Stomach (tissue), 9 donors: ENCODE measurements around the gene HCN2. TPM values are rescaled to one million over a fixed set of nuclear protein-coding genes. Genes with fewer than 3 reads are reported as not detected.

Experiments used
- DNase-seq, 2 donors: peaks; one replicate each; pipeline versions ENCODE4 v3.0.0 to v3.0.0-alpha.2; 2013 to 2019
- H3K27ac ChIP-seq, 5 donors: fragments of 200-600 bp in 4 of 5; sonication (generic) in 4 of 5; one replicate each; pipeline ENCODE4 v1.5.1; 2013 to 2019; ENCODE audit warnings: mild to moderate bottlenecking in 1 of 5, moderate library complexity in 1 of 5
- H3K27me3 ChIP-seq, 3 donors: fragments of 200-600 bp; sonication (generic); one replicate each; pipeline ENCODE4 v1.5.1; 2017 to 2019; ENCODE audit warnings: mixed run types in 1 of 3
- H3K36me3 ChIP-seq, 4 donors: fragments of 200-600 bp; sonication (generic); 1 replicate in 3 of 4; 2 replicates in 1 of 4; pipeline ENCODE4 v1.5.1; 2016 to 2019
- H3K4me1 ChIP-seq, 4 donors: fragments of 200-600 bp; sonication (generic); one replicate each; pipeline ENCODE4 v1.5.1; 2016 to 2019
- H3K4me3 ChIP-seq, 4 donors: fragments of 200-600 bp; sonication (generic) in 3 of 4; one replicate each; pipeline ENCODE4 v1.5.1; 2016 to 2019; ENCODE audit warnings: mild to moderate bottlenecking in 1 of 4
- H3K9me3 ChIP-seq, 4 donors: fragments of 200-600 bp; sonication (generic); one replicate each; pipeline ENCODE4 v1.5.1; 2016 to 2019
- EP300 ChIP-seq: sonication (generic); formaldehyde crosslinking; IDR thresholded peaks from one replicate; pipeline ENCODE4 v1.6.1; 2017; ENCODE audit warnings: antibody characterized with exemption
- POLR2A ChIP-seq, 4 donors: fragments of 450-650 bp; IDR thresholded peaks; one replicate each; pipeline ENCODE4 v1.6.1; 2016; ENCODE audit warnings: antibody characterized with exemption in 4 of 4, control low read depth in 2 of 4, mild to moderate bottlenecking in 1 of 4, moderate library complexity in 1 of 4
- POLR2AphosphoS5 ChIP-seq, 3 donors: sonication (generic); formaldehyde crosslinking; IDR thresholded peaks; one replicate each; pipeline ENCODE4 v1.6.1; 2016; ENCODE audit warnings: antibody characterized with exemption in 3 of 3
- WGBS, 5 donors: extraction: QIAGEN DNeasy Blood & Tissue Kit in 3 of 5; methylation state at CpG; one replicate each; pipeline versions ENCODE4 v1.1.5 to v1.1.7; 2013 to 2018; 5-methylcytosine and 5-hydroxymethylcytosine counted together
- intact Hi-C: fragments of 100-400 bp; cut with DNase I; formaldehyde crosslinking; loops from one replicate; pipeline ENCODE4 v1.15.1; 2023; ENCODE audit warnings: low total_unique reads
- polyA plus RNA-seq, 3 donors: library from polyadenylated mRNA; stranded (reverse); fragments of 200-250 nt; gene quantifications; one replicate each; pipeline ENCODE4 v1.2.3, GENCODE V29; 2013
- total RNA-seq, 5 donors: library from RNA; depleted of rRNA; stranded (reverse); fragments of >200 nt; gene quantifications; one replicate each; pipeline versions ENCODE4 v1.1.0 to v1.2.3, GENCODE V29; 2014 to 2016
- TF ChIP-seq, protein P1 (sequence below), 7 experiments: fragments of 450-650 bp in 4 of 7; fragments of 200-600 bp in 3 of 7; sonication (generic) in 3 of 7; IDR thresholded peaks; one replicate each; pipeline ENCODE4 v1.5.1; 2016 to 2019; ENCODE audit warnings: antibody characterized with exemption in 7 of 7, control low read depth in 2 of 7, mild to moderate bottlenecking in 1 of 7
- donor health status: healthy with polysubstance abuse.
- donor health status: Bipolar disorder and iron deficiency.
- donor health status: healthy.

Gene HCN2
- total and polyA plus RNA-seq, 8 donors: 0.10 to 0.18 (median 0.15) TPM; not detected in 5

GRCh38 chr19:580274-580835, 9.3 kb upstream of the HCN2 start:
- intact Hi-C loops: no loop called here
- H3K36me3 ChIP-seq: peaks cover 43 to 64% (median 61%) of the 10 kb centered on the region in 4 donors

GRCh38 chr19:581399-582111, 8.1 kb upstream of the HCN2 start:
- Histone ChIP-seq H3K4me3 (no peak overlapping the region), H3K36me3 (peaks cover 43 to 64% (median 61%) of the 10 kb centered on the region in 4 donors), H3K27ac (no peak overlapping the region), H3K9me3 (no peaks in the 10 kb centered on the region), H3K27me3 (peaks cover 0 to 26% (median 0%) of the 10 kb centered on the region in 3 donors), H3K4me1 (peaks cover 4 to 40% (median 30%) of the 10 kb centered on the region in 4 donors)
- WGBS, 5 donors: 79 to 90% (median 85%) methylated on average over 23 to 40 of the region's 40 CpGs
- intact Hi-C loops: no loop called here
- no peak for DNase-seq
- TF ChIP-seq, protein P1, sequence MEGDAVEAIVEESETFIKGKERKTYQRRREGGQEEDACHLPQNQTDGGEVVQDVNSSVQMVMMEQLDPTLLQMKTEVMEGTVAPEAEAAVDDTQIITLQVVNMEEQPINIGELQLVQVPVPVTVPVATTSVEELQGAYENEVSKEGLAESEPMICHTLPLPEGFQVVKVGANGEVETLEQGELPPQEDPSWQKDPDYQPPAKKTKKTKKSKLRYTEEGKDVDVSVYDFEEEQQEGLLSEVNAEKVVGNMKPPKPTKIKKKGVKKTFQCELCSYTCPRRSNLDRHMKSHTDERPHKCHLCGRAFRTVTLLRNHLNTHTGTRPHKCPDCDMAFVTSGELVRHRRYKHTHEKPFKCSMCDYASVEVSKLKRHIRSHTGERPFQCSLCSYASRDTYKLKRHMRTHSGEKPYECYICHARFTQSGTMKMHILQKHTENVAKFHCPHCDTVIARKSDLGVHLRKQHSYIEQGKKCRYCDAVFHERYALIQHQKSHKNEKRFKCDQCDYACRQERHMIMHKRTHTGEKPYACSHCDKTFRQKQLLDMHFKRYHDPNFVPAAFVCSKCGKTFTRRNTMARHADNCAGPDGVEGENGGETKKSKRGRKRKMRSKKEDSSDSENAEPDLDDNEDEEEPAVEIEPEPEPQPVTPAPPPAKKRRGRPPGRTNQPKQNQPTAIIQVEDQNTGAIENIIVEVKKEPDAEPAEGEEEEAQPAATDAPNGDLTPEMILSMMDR (IDR thresholded peaks at IDR 0.05): no peak
- TF ChIP-seq POLR2AphosphoS5 (IDR thresholded peaks at IDR 0.05) (no peak), EP300 (no peak), POLR2A (IDR thresholded peaks at IDR 0.05) (no peak)

More at GRCh38 chr19:580274-580835, 9.3 kb upstream of the HCN2 start:
- H3K27me3 ChIP-seq: peaks cover 0 to 14% (median 0%) of the 10 kb centered on the region in 3 donors
- no peak for DNase-seq
- WGBS, 5 donors: 89 to 91% (median 89%) methylated on average over 12 to 22 of the region's 22 CpGs
- H3K4me3 ChIP-seq: no peak overlapping the region
- no peak overlapping the region for H3K27ac ChIP-seq
- H3K4me1 ChIP-seq: peaks cover 16 to 52% (median 42%) of the 10 kb centered on the region in 4 donors
- TF ChIP-seq EP300 (no peak), POLR2AphosphoS5 (IDR thresholded peaks at IDR 0.05) (no peak)
- H3K9me3 ChIP-seq: no peaks in the 10 kb centered on the region

GRCh38 chr19:582497-583197, 7.0 kb upstream of the HCN2 start:
- H3K27ac ChIP-seq: no peak overlapping the region
- H3K36me3 ChIP-seq: peaks cover 40 to 62% (median 57%) of the 10 kb centered on the region in 4 donors
- H3K9me3 ChIP-seq: no peaks in the 10 kb centered on the region
- DNase-seq: no peak
- intact Hi-C loops: no loop called here
- TF ChIP-seq POLR2AphosphoS5 (IDR thresholded peaks at IDR 0.05): no peak
- TF ChIP-seq, protein P1 (IDR thresholded peaks at IDR 0.05): no peak
- no peak for TF ChIP-seq EP300
- TF ChIP-seq POLR2A (IDR thresholded peaks at IDR 0.05): no peak
- H3K4me3 ChIP-seq: no peak overlapping the region
- WGBS, 5 donors: 87 to 89% (median 87%) methylated on average over 23 to 31 of the region's 31 CpGs
- H3K27me3 ChIP-seq: peaks cover 0 to 36% (median 2%) of the 10 kb centered on the region in 3 donors
- peaks cover 0 to 30% (median 19%) of the 10 kb centered on the region in 4 donors for H3K4me1 ChIP-seq

DNA sequence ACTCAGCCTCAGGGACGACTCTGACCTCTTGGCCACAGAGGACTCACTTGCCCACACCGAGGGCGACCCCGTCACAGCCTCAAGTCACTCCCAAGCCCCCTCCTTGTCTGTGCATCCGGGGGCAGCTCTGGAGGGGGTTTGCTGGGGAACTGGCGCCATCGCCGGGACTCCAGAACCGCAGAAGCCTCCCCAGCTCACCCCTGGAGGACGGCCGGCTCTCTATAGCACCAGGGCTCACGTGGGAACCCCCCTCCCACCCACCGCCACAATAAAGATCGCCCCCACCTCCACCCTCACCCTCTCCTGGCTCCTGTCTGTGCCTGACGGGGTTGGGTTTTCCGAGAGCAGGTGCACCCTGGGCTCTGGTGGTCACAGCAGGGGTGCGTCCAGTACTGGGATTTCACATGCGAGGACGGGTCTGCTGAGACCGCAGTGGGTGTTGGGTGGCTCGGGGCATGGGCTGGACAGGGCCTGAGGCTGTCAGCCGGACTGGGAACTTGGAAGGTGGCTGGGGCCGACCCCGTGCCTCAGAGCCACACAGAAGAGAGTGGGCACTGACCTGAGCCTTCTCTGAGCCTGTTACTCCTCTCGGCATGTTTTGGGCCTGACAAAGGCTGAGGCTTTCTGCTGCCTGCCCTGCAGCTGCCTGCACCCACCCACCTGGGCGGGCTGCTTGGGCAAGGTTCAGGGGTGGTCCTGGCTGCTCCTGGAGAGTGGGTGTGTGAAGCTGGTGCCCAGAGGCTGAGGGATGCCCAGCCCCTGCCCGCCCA, 6.3 kb upstream of the HCN2 start:
- TF ChIP-seq EP300: no peak
- no peak for TF ChIP-seq POLR2AphosphoS5 (IDR thresholded peaks at IDR 0.05)
- no peak for TF ChIP-seq POLR2A (IDR thresholded peaks at IDR 0.05)
- TF ChIP-seq, protein P1 (IDR thresholded peaks at IDR 0.05): no peak
- peaks cover 39 to 55% (median 50%) of the 10 kb centered on the region in 4 donors for H3K36me3 ChIP-seq
- WGBS, 5 donors: 81 to 90% (median 88%) methylated on average over 17 to 27 of the region's 27 CpGs
- DNase-seq: no peak
- H3K27ac ChIP-seq: no peak overlapping the region
- H3K9me3 ChIP-seq: no peaks in the 10 kb centered on the region
- peaks cover 6 to 31% (median 19%) of the 10 kb centered on the region in 4 donors for H3K4me1 ChIP-seq
- no peak overlapping the region for H3K4me3 ChIP-seq
- intact Hi-C loops: no loop called here
- H3K27me3 ChIP-seq: peaks cover 5 to 43% (median 9%) of the 10 kb centered on the region in 3 donors
